HepG2 (cell line): ENCODE measurements around the gene CTU2. TPM values are rescaled to one million over a fixed set of nuclear protein-coding genes. Genes with fewer than 3 reads are reported as not detected.

Experiments used
- EZH2 ChIP-seq: conservative IDR thresholded peaks from 2 replicates; pipeline ENCODE4 v1.6.1; 2012; ENCODE audit warnings: mild to moderate bottlenecking, low read depth, low read length, moderate library complexity
- HHEX ChIP-seq: IDR thresholded peaks from 2 replicates; pipeline ENCODE4 v1.6.1; 2016; ENCODE audit warnings: control low read depth
- MIER3 ChIP-seq: IDR thresholded peaks from 2 replicates; pipeline ENCODE4 v1.6.1; 2016; ENCODE audit warnings: missing compliant biosample characterization, borderline replicate concordance
- NR3C1 ChIP-seq: sonication (generic); formaldehyde crosslinking; IDR thresholded peaks from 2 replicates; pipeline ENCODE4 v1.4.0; 2020; ENCODE audit warnings: missing genetic modification reagents
- RELA ChIP-seq: sonication (generic); formaldehyde crosslinking; IDR thresholded peaks from 2 replicates; pipeline ENCODE4 v1.4.0; 2020; ENCODE audit warnings: missing genetic modification reagents
- SRF ChIP-seq: IDR thresholded peaks from 2 replicates; pipeline ENCODE4 v1.6.1; 2011; ENCODE audit warnings: mild to moderate bottlenecking, low read depth, low read length, moderate library complexity
- SYNCRIP ChIP-seq: fragments of 200-400 bp; formaldehyde crosslinking; IDR thresholded peaks from 2 replicates; pipeline ENCODE4 v1.6.1; 2018; ENCODE audit warnings: mild to moderate bottlenecking, low read depth, low read length; ENCODE audit not compliant: insufficient read depth
- ZBTB7A ChIP-seq: sonication (generic); formaldehyde crosslinking; IDR thresholded peaks from 2 replicates; pipeline ENCODE4 v1.8.0; 2022; ENCODE audit warnings: mild to moderate bottlenecking, missing genetic modification reagents
- ZEB1 ChIP-seq: IDR thresholded peaks from 2 replicates; pipeline ENCODE4 v1.6.1; 2012; ENCODE audit warnings: mild to moderate bottlenecking, low read depth, inconsistent platforms; ENCODE audit not compliant: insufficient replicate concordance
- ZFP36L1 ChIP-seq: sonication (generic); formaldehyde crosslinking; IDR thresholded peaks from 2 replicates; pipeline ENCODE4 v1.8.0; 2022; ENCODE audit warnings: mild to moderate bottlenecking, missing genetic modification reagents, moderate library complexity
- ZNF101 ChIP-seq: sonication (generic); formaldehyde crosslinking; IDR thresholded peaks from 2 replicates; pipeline ENCODE4 v1.4.0; 2020; ENCODE audit warnings: mild to moderate bottlenecking, low read depth, missing genetic modification reagents, borderline replicate concordance
- ZNF235 ChIP-seq: sonication (generic); formaldehyde crosslinking; IDR thresholded peaks from 2 replicates; pipeline ENCODE4 v1.8.1; 2023; ENCODE audit warnings: mild to moderate bottlenecking, missing genetic modification reagents, borderline replicate concordance
- ZNF557 ChIP-seq: sonication (generic); formaldehyde crosslinking; IDR thresholded peaks from 2 replicates; pipeline ENCODE4 v1.4.0; 2020; ENCODE audit warnings: missing genetic modification reagents
- ZNF577 ChIP-seq: sonication (generic); formaldehyde crosslinking; IDR thresholded peaks from 2 replicates; pipeline ENCODE4 v1.4.0; 2020; ENCODE audit warnings: mild to moderate bottlenecking, low read depth, missing genetic modification reagents, borderline replicate concordance
- ZNF674 ChIP-seq: sonication (generic); formaldehyde crosslinking; IDR thresholded peaks from 2 replicates; pipeline ENCODE4 v1.5.0; 2020; ENCODE audit warnings: low read depth, mild to moderate bottlenecking, missing genetic modification reagents
- polyA plus RNA-seq, 8 experiments: library from polyadenylated mRNA; depleted of rRNA in 3 of 8; stranded (reverse) in 7 of 8; unstranded in 1 of 8; fragments of >200 nt; fragmentation: Illumina TruSeq in 4 of 8; extraction: Trizol in 4 of 8; gene quantifications; 2 replicates each; pipeline versions ENCODE4 v1.2.1 to v1.2.3, GENCODE V29; 2011 to 2016; ENCODE audit warnings: low read depth in 4 of 8, missing spikeins in 1 of 8, mixed read lengths in 1 of 8; ENCODE audit not compliant: insufficient read depth in 1 of 8
- total RNA-seq, 5 experiments: library from RNA; depleted of rRNA; stranded (reverse); fragments of >200 nt; fragmentation: Illumina TruSeq; extraction: Trizol; gene quantifications; 2 replicates each; pipeline ENCODE4 v1.2.3, GENCODE V29; 2016; ENCODE audit warnings: low read depth in 1 of 5
- TF ChIP-seq, protein P1 (sequence below), 2 experiments: sonication (generic) in 1 of 2; formaldehyde crosslinking in 1 of 2; IDR thresholded peaks; 2 replicates each; pipeline versions ENCODE4 v1.4.0 to v1.6.1; 2016 to 2020; ENCODE audit warnings: borderline replicate concordance in 1 of 2, low read depth in 1 of 2, mild to moderate bottlenecking in 1 of 2, missing genetic modification reagents in 1 of 2
- TF ChIP-seq, protein P2 (sequence below): sonication (generic); formaldehyde crosslinking; IDR thresholded peaks from 2 replicates; pipeline ENCODE4 v1.5.0; 2020; ENCODE audit warnings: mild to moderate bottlenecking, missing genetic modification reagents
- TF ChIP-seq, protein P3 (sequence below): sonication (generic); formaldehyde crosslinking; IDR thresholded peaks from 2 replicates; pipeline ENCODE4 v1.5.0; 2020; ENCODE audit warnings: mild to moderate bottlenecking, missing genetic modification reagents, borderline replicate concordance
- TF ChIP-seq, protein P4 (sequence below): IDR thresholded peaks from 2 replicates; pipeline ENCODE4 v1.6.1; 2016

Gene CTU2
- total and polyA plus RNA-seq, 2 of the 13 experiments (the other 11 are each of a cell fraction or from before 2014, with no cell fraction given), result 13.3 to 21.9 TPM

DNA sequence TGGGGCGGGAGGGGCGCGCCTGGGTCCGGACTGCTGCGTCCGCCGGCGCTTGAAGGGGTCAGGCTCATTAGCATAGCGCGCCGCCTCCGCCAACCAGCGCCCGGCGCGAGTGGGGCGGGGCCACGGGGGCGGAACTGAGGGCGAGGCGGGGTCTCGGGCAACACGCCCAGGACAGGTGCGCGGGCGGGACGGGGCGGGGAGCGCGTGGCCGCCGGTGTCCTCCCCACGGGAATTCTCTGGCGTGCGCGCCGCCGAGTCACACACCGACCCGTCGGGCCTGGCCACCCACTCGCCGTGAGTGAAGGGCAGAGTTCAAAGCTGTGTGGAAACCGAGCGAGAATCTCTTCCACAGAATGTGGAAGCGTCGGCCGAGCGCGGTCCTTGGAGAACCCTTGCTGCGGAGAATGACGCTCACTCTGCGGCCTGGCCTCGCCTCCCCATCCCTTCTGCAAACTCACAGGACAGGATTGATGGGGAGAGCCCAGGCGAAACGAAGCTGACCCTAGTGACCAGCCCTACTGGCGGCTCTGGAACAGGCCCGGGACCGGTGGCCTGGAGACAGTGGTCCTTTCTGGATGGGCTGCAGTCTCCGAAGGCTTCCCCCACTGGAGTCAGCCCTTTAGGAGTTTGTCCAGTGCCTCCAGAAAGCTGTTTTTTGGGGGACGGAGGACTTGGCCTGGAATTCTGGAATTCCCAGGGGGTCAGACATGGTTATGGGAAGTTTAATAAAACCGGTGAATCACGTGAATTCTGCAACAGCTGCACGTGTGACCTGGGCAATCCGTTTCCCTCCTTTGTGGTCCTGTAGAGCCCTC, 19.7 kb upstream of the CTU2 start, which contains the start of gene SNAI3 (continued):
- TF ChIP-seq ZNF235, result no peak
- TF ChIP-seq, protein P1, sequence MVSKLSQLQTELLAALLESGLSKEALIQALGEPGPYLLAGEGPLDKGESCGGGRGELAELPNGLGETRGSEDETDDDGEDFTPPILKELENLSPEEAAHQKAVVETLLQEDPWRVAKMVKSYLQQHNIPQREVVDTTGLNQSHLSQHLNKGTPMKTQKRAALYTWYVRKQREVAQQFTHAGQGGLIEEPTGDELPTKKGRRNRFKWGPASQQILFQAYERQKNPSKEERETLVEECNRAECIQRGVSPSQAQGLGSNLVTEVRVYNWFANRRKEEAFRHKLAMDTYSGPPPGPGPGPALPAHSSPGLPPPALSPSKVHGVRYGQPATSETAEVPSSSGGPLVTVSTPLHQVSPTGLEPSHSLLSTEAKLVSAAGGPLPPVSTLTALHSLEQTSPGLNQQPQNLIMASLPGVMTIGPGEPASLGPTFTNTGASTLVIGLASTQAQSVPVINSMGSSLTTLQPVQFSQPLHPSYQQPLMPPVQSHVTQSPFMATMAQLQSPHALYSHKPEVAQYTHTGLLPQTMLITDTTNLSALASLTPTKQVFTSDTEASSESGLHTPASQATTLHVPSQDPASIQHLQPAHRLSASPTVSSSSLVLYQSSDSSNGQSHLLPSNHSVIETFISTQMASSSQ (IDR thresholded peaks at IDR 0.05; ENCODE audit: low read depth), result no peak
- TF ChIP-seq, protein P1 (CRISPR knock-in tag; IDR thresholded peaks at IDR 0.05; ENCODE audit: borderline replicate concordance), result 0 out of 2 replicates have a peak, but pooled peaks have one; percentile 37
- no peak for TF ChIP-seq SRF
- peak; percentile 59; the same call in 1 of the 2 replicates for TF ChIP-seq EZH2
- no peak for TF ChIP-seq ZNF101 (CRISPR knock-in tag)
- peak; percentile 35; the same call in 1 of the 2 replicates for TF ChIP-seq ZNF557 (CRISPR knock-in tag)
- no peak for TF ChIP-seq ZNF577 (CRISPR knock-in tag)
- TF ChIP-seq ZFP36L1 (CRISPR knock-in tag), result peak; percentile 70
- 0 out of 2 replicates have a peak, but pooled peaks have one; percentile 36 for TF ChIP-seq ZNF674 (CRISPR knock-in tag)
- peak; percentile 54; the same call in 1 of the 2 replicates for TF ChIP-seq ZBTB7A (CRISPR knock-in tag)
- TF ChIP-seq, protein P2, sequence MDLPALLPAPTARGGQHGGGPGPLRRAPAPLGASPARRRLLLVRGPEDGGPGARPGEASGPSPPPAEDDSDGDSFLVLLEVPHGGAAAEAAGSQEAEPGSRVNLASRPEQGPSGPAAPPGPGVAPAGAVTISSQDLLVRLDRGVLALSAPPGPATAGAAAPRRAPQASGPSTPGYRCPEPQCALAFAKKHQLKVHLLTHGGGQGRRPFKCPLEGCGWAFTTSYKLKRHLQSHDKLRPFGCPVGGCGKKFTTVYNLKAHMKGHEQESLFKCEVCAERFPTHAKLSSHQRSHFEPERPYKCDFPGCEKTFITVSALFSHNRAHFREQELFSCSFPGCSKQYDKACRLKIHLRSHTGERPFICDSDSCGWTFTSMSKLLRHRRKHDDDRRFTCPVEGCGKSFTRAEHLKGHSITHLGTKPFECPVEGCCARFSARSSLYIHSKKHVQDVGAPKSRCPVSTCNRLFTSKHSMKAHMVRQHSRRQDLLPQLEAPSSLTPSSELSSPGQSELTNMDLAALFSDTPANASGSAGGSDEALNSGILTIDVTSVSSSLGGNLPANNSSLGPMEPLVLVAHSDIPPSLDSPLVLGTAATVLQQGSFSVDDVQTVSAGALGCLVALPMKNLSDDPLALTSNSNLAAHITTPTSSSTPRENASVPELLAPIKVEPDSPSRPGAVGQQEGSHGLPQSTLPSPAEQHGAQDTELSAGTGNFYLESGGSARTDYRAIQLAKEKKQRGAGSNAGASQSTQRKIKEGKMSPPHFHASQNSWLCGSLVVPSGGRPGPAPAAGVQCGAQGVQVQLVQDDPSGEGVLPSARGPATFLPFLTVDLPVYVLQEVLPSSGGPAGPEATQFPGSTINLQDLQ (CRISPR knock-in tag), result no peak; the same call in 1 of the 2 replicates
- no peak for TF ChIP-seq SYNCRIP
- TF ChIP-seq, protein P3, sequence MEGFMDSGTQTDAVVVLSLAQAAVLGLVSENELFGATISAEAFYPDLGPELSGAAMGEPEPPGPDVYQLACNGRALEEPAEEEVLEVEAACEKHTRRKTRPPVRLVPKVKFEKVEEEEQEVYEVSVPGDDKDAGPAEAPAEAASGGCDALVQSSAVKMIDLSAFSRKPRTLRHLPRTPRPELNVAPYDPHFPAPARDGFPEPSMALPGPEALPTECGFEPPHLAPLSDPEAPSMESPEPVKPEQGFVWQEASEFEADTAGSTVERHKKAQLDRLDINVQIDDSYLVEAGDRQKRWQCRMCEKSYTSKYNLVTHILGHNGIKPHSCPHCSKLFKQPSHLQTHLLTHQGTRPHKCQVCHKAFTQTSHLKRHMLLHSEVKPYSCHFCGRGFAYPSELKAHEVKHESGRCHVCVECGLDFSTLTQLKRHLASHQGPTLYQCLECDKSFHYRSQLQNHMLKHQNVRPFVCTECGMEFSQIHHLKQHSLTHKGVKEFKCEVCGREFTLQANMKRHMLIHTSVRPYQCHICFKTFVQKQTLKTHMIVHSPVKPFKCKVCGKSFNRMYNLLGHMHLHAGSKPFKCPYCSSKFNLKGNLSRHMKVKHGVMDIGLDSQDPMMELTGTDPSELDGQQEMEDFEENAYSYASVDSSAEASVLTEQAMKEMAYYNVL (CRISPR knock-in tag), result no peak
- no peak for TF ChIP-seq NR3C1 (CRISPR knock-in tag)
- TF ChIP-seq, protein P4, sequence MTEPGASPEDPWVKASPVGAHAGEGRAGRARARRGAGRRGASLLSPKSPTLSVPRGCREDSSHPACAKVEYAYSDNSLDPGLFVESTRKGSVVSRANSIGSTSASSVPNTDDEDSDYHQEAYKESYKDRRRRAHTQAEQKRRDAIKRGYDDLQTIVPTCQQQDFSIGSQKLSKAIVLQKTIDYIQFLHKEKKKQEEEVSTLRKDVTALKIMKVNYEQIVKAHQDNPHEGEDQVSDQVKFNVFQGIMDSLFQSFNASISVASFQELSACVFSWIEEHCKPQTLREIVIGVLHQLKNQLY (CRISPR knock-in tag), result peak; percentile 50
- TF ChIP-seq HHEX, result no peak
- TF ChIP-seq ZEB1, result no peak
- TF ChIP-seq RELA (CRISPR knock-in tag), result no peak
- TF ChIP-seq MIER3 (CRISPR knock-in tag), result no peak
